Tibial artery (tissue), 4 donors: ENCODE measurements around the gene RPL10A.

Experiments
- DNase-seq, 2 donors: peaks; one replicate each; pipeline ENCODE4 v3.0.0-alpha.2; 2019
- H3K27ac ChIP-seq, 2 donors: fragments of 200-600 bp; sonication (generic) in 1 of 2; 1 replicate in 1 of 2; 2 replicates in 1 of 2; pipeline ENCODE4 v1.5.1; 2018 to 2019; ENCODE audit warnings: mild to moderate bottlenecking in 1 of 2
- H3K27me3 ChIP-seq, 2 donors: fragments of 200-600 bp; sonication (generic) in 1 of 2; one replicate each; pipeline versions ENCODE4 v1.5.1 to v1.6.0; 2016 to 2019
- H3K36me3 ChIP-seq, 3 donors: fragments of 200-600 bp; sonication (generic) in 2 of 3; one replicate each; pipeline ENCODE4 v1.5.1; 2016 to 2019; ENCODE audit warnings: mild to moderate bottlenecking in 2 of 3
- H3K4me1 ChIP-seq, 4 donors: fragments of 200-600 bp; sonication (generic) in 2 of 4; 1 replicate in 3 of 4; 2 replicates in 1 of 4; pipeline ENCODE4 v1.5.1; 2016 to 2019
- H3K4me3 ChIP-seq, 2 donors: fragments of 200-600 bp; sonication (generic) in 1 of 2; 1 replicate in 1 of 2; 2 replicates in 1 of 2; pipeline ENCODE4 v1.5.1; 2018 to 2019; ENCODE audit warnings: mild to moderate bottlenecking in 2 of 2
- H3K9me3 ChIP-seq, 3 donors: fragments of 200-600 bp; sonication (generic) in 1 of 3; one replicate each; pipeline ENCODE4 v1.5.1; 2016 to 2019
- CTCF ChIP-seq, 2 experiments: fragments of 200-600 bp in 1 of 2; fragments of 450-650 bp in 1 of 2; IDR thresholded peaks; one replicate each; pipeline ENCODE4 v1.5.1; 2017 to 2019; ENCODE audit warnings: antibody characterized with exemption in 2 of 2, mild to moderate bottlenecking in 1 of 2, moderate library complexity in 1 of 2
- intact Hi-C: fragments of 100-400 bp; cut with DNase I; formaldehyde crosslinking; loops from one replicate; pipeline ENCODE4 v1.15.0; 2023; ENCODE audit warnings: low total_unique reads

Gene RPL10A

DNA sequence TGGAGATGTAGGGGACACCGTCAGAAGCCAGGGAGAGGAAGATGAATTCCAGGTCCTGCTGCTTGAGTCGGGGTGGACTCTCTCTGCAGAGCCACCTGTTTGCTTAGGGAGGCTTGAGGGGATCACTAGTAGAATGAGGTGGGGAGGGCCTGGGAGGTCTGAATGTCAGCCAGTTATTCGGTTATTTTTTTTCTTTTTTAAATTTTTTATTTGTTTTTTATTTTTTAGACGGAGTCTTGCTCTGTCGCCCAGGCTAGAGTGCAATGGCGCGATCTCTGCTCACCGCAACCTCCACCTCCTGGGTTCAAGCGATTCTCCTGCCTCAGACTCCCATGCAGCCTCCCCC lies 20.3 kb downstream of the RPL10A start:
- peak overlapping the region; percentile 92 to 100 for H3K27ac ChIP-seq
- no peaks in the 10 kb centered on the region for H3K9me3 ChIP-seq
- H3K4me3 ChIP-seq, result no peak overlapping the region
- peaks cover 0 to 90% (median 86%) of the 10 kb centered on the region in 4 donors for H3K4me1 ChIP-seq
- no peak for TF ChIP-seq CTCF (IDR thresholded peaks at IDR 0.05)
- H3K36me3 ChIP-seq, result peaks cover 5 to 13% (median 12%) of the 10 kb centered on the region in 3 donors
- DNase-seq, result no peak
- intact Hi-C loops, result no loop called here
- no peaks in the 10 kb centered on the region for H3K27me3 ChIP-seq

DNA sequence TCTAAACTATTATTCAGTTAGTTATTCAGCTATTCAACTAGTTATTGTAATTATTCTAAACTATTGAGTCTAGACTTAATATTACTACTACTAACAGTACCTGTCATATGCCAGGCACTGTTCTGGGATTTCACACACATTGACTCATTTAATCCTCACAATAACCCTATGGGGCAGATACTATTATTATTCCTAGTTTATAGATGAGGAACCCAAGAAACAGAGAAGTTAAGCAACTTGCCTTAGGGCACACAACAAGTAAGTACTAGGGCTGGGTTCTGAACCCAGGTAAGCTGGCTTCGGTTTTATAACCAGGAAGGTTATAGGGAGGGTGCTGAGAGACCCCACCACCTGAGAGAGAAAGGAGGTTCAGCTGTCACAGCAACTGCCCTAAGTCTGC lies 20.9 kb downstream of the RPL10A start:
- Histone ChIP-seq H3K27ac (peak overlapping the region; percentile 92 to 100), H3K27me3 (no peaks in the 10 kb centered on the region), H3K4me3 (no peak overlapping the region), H3K9me3 (no peaks in the 10 kb centered on the region), H3K4me1 (peaks cover 0 to 95% (median 92%) of the 10 kb centered on the region in 4 donors), H3K36me3 (peaks cover 4 to 7% (median 6%) of the 10 kb centered on the region in 3 donors)
- no peak for DNase-seq
- no peak for TF ChIP-seq CTCF (IDR thresholded peaks at IDR 0.05)
- intact Hi-C loops, result no loop called here

- H3K9me3 ChIP-seq, result no peaks in the 10 kb centered on the region
- no peaks in the 10 kb centered on the region for H3K27me3 ChIP-seq
- H3K4me1 ChIP-seq, result peaks cover 0 to 99% (median 96%) of the 10 kb centered on the region in 4 donors
- H3K36me3 ChIP-seq, result no peaks in the 10 kb centered on the region
- DNase-seq, result peak; percentile 84 to 97
- intact Hi-C loops, result no loop called here
- peak overlapping the region; percentile 92 to 100 for H3K27ac ChIP-seq
- H3K4me3 ChIP-seq, result peak overlapping the region; percentile 32 to 44
- no peak for TF ChIP-seq CTCF (IDR thresholded peaks at IDR 0.05)
These were observed 22.0 kb downstream of the RPL10A start for GRCh38 chr6:35489995-35490791.

- H3K27me3 ChIP-seq, result no peaks in the 10 kb centered on the region
- H3K4me1 ChIP-seq, result peaks cover 0 to 98% (median 92%) of the 10 kb centered on the region in 4 donors
- no peak for TF ChIP-seq CTCF (IDR thresholded peaks at IDR 0.05)
- no peak for DNase-seq
- H3K4me3 ChIP-seq, result peak overlapping the region; percentile 32 to 44
- peak overlapping the region; percentile 92 to 100 for H3K27ac ChIP-seq
- intact Hi-C loops, result no loop called here
- H3K9me3 ChIP-seq, result no peaks in the 10 kb centered on the region
- no peaks in the 10 kb centered on the region for H3K36me3 ChIP-seq
These were observed 22.8 kb downstream of the RPL10A start for GRCh38 chr6:35490821-35491557.

DNA sequence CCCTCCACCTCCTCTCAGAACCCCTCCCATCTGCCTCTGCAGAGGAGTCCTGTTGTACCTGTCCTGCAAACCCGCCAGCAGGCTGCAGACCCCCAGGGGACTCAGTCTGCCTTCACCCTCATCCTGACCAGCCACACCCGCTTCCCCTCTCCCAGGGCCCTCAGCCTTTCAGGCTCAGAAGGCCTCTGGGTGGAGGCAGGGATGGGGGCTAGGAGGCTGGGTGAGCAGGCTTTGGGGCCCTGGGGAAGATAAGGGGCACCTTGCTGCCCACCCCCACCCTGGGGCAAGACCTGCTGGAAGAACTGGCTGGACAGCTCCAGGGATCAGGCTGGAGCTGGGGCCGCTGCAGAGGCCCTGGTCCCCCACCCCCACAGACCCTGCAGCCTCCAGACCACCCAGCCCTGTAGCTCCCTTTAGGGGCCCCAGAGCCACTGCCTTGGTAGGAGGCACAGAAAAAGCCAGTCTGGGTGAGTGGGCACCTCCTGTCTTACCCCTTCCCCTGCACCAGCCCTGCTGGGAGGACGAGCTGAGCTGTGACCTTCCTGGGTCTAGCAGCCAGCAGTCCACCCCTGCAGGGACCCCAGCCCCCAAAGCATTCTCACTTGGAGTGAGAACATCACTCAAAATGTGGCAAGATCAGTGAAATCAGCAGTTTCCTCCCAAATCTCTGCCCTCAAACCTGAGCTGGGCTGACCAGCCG lies 23.5 kb downstream of the RPL10A start:
- peak overlapping the region in 1 of 2 donors; percentile 44 for H3K4me3 ChIP-seq

More for the DNA sequence above, 23.5 kb downstream of the RPL10A start:
- no peak for DNase-seq
- Histone ChIP-seq H3K36me3 (no peaks in the 10 kb centered on the region), H3K9me3 (no peaks in the 10 kb centered on the region), H3K27ac (peak overlapping the region; percentile 92 to 100), H3K4me1 (peaks cover 0 to 91% (median 85%) of the 10 kb centered on the region in 4 donors), H3K27me3 (no peaks in the 10 kb centered on the region)
- intact Hi-C loops, result no loop called here
- TF ChIP-seq CTCF (IDR thresholded peaks at IDR 0.05), result no peak
